ENCODE data around the gene SUPT20HL1. TPM values are rescaled to one million over a fixed set of nuclear protein-coding genes. Genes with fewer than 3 reads are reported as not detected.
"Not testable (repeated sequence)": the region's sequence is repeated elsewhere in the genome, so short reads cannot be mapped to it uniquely, and the experiment has no call there.

SUPT20HL1 gene
- total and polyA plus RNA-seq, 2 experiments from 2014 or later = 0.61 TPM; not detected in 1

GRCh38 chrX:24364851-24365538, 4.6 kb downstream of the SUPT20HL1 start:
- Histone ChIP-seq H3K4me1 (ENCODE audit: low read depth) (no peaks in the 10 kb centered on the region), H3K36me3 (no peaks in the 10 kb centered on the region), H3K4me3 (no peak overlapping the region), H3K27me3 (no peaks in the 10 kb centered on the region), H3K9me3 (ENCODE audit: low read depth) (no peaks in the 10 kb centered on the region), H3K27ac (no peak overlapping the region)
- no peak for DNase-seq (ENCODE audit: low read depth in 1 of 2, low spot score in 1 of 2)
- TF ChIP-seq, protein P1, sequence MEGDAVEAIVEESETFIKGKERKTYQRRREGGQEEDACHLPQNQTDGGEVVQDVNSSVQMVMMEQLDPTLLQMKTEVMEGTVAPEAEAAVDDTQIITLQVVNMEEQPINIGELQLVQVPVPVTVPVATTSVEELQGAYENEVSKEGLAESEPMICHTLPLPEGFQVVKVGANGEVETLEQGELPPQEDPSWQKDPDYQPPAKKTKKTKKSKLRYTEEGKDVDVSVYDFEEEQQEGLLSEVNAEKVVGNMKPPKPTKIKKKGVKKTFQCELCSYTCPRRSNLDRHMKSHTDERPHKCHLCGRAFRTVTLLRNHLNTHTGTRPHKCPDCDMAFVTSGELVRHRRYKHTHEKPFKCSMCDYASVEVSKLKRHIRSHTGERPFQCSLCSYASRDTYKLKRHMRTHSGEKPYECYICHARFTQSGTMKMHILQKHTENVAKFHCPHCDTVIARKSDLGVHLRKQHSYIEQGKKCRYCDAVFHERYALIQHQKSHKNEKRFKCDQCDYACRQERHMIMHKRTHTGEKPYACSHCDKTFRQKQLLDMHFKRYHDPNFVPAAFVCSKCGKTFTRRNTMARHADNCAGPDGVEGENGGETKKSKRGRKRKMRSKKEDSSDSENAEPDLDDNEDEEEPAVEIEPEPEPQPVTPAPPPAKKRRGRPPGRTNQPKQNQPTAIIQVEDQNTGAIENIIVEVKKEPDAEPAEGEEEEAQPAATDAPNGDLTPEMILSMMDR (IDR thresholded peaks at IDR 0.05; ENCODE audit: low read depth, low read length) = no peak

DNA sequence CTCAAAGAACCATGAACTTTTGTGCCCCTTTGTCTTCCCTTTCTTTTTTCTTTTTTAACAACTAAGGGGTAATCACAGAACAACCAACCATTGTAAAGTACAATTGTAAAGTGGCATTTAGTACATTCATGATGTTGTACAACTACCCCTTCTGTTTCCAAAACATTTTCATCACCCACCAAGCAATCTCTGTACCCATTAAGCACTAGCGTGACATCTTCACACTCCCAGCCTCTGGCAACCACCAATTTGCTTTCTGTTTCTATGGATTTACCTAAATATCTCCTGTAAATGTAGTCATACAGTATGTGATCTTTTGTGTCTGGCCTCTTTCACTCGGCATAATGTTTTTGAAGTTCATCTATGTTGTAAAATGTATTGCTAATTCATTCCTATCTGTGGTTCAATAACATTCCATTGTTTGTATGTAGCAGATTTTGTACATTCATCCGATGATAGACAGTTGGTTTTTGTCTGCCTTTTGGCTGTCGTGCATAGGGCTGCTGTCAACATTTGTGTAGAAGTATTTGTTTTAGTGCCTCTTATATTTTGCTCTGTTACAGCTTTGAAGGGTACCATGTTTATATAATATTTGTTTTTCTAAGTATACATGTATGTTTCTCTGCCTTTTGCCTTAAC, 6.4 kb downstream of the SUPT20HL1 start:
- H3K36me3 ChIP-seq; H3K27ac ChIP-seq; H3K4me3 ChIP-seq; H3K9me3 ChIP-seq (ENCODE audit: low read depth); H3K4me1 ChIP-seq (ENCODE audit: low read depth); DNase-seq (ENCODE audit: low read depth in 1 of 2, low spot score in 1 of 2): not testable (repeated sequence)
- H3K27me3 ChIP-seq = peaks cover 17% of the 10 kb centered on the region

- DNase-seq (ENCODE audit: low read depth in 1 of 2, low spot score in 1 of 2) = no peak
- Histone ChIP-seq H3K27me3 (peaks cover 19% of the 10 kb centered on the region), H3K4me3 (no peak overlapping the region), H3K27ac (no peak overlapping the region), H3K36me3 (no peaks in the 10 kb centered on the region), H3K4me1 (ENCODE audit: low read depth) (no peaks in the 10 kb centered on the region), H3K9me3 (ENCODE audit: low read depth) (no peaks in the 10 kb centered on the region)
- TF ChIP-seq, protein P1 (IDR thresholded peaks at IDR 0.05; ENCODE audit: low read depth, low read length) = no peak
Measured at GRCh38 chrX:24369816-24370215, 9.4 kb downstream of the SUPT20HL1 start.

GRCh38 chrX:24371391-24371972, 11.0 kb downstream of the SUPT20HL1 start:
- TF ChIP-seq, protein P1 (IDR thresholded peaks at IDR 0.05; ENCODE audit: low read depth, low read length) = peak; percentile 57
- Histone ChIP-seq H3K4me1 (ENCODE audit: low read depth) (no peaks in the 10 kb centered on the region), H3K9me3 (ENCODE audit: low read depth) (no peaks in the 10 kb centered on the region), H3K36me3 (no peaks in the 10 kb centered on the region), H3K4me3 (no peak overlapping the region), H3K27ac (no peak overlapping the region), H3K27me3 (peaks cover 19% of the 10 kb centered on the region)
- peak; percentile 73 to 87 for DNase-seq (ENCODE audit: low read depth in 1 of 2, low spot score in 1 of 2)

DNA sequence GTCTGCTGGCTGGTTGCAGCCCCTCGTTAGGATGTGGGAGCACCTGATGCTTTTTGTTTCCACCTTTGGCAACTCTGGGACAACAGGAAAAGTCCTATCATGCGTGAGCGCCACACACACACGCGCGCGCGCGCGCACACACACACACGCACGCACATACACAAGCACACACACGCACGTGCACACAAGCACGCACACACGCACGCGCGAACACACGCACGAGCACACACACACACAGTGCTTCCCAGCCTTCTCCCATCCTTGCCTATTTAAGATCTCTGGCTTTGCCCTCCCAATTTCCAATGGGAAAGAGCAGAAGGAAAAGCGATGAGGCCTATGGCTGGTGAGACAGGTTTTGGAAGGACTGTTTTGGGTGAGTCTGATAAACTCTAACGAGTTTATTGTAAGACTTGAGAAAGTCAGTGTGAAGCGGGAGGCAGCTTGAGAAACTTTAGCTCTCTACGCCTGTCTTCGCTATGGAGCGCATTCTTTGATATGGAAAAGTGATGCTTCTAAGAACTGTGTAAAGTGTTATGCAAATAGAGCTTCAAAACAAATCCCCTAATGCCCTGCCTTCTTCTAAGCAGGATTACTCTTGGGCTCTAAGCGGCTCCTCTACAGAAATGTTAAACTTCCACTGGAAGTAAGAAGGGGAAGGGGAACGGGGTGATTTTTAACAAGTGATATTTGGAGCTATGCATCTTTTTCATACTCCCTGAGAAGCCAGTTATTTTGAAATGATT, 11.8 kb downstream of the SUPT20HL1 start:
- H3K9me3 ChIP-seq (ENCODE audit: low read depth) = no peaks in the 10 kb centered on the region
- TF ChIP-seq, protein P1 (IDR thresholded peaks at IDR 0.05; ENCODE audit: low read depth, low read length) = no peak
- DNase-seq (ENCODE audit: low read depth in 1 of 2, low spot score in 1 of 2) = no peak
- H3K27me3 ChIP-seq = peaks cover 19% of the 10 kb centered on the region
- no peak overlapping the region for H3K4me3 ChIP-seq
- no peaks in the 10 kb centered on the region for H3K36me3 ChIP-seq
- no peak overlapping the region for H3K27ac ChIP-seq
- no peaks in the 10 kb centered on the region for H3K4me1 ChIP-seq (ENCODE audit: low read depth)
